ENCODE measurements around the gene NDE1. TPM values are rescaled to one million over a fixed set of nuclear protein-coding genes. Genes with fewer than 3 reads are reported as not detected.
"Not testable (repeated sequence)": the region's sequence is repeated elsewhere in the genome, so short reads cannot be mapped to it uniquely, and the experiment has no call there.

Gene NDE1
- total RNA-seq, 2 donors from 2014 or later = 122 to 123 TPM

- Mint-ChIP-seq H3K27ac (peak overlapping the region; percentile 97), H3K4me1 (peaks cover 30% of the 10 kb centered on the region), H3K4me3 (peak overlapping the region; percentile 100)
- not testable (repeated sequence) for H3K9me3 ChIP-seq (ENCODE audit: control insufficient read depth, low read length, poor library complexity, severe bottlenecking); DNase-seq; H3K36me3 Mint-ChIP-seq (ENCODE audit: low read depth); H3K27me3 Mint-ChIP-seq; ATAC-seq
Measured at GRCh38 chr16:15649311-15649710, 734 bp upstream of the NDE1 start.

DNA sequence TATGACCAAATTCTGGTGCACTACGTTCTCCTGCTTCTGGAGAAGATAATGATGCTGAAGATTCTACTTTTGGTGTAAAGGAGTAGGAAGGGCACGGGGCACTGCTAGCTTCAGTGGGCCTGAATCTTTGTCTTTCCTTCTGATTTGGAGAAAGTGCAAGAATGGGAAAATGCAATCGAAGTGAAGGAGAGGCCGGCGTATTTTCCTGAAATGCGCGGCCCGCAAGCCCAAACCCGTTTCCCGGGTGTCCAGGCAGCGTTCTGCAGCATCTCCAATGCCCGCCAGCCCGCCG lies 372 bp upstream of the NDE1 start:
- peaks cover 30% of the 10 kb centered on the region for H3K4me1 Mint-ChIP-seq
- peak overlapping the region; percentile 100 for H3K4me3 Mint-ChIP-seq
- no peak for ATAC-seq
- H3K9me3 ChIP-seq (ENCODE audit: control insufficient read depth, low read length, poor library complexity, severe bottlenecking) = no peaks in the 10 kb centered on the region
- peaks cover 5% of the 10 kb centered on the region for H3K36me3 Mint-ChIP-seq (ENCODE audit: low read depth)
- peak overlapping the region; percentile 97 for H3K27ac Mint-ChIP-seq
- no peak for DNase-seq
- no peaks in the 10 kb centered on the region for H3K27me3 Mint-ChIP-seq

DNA sequence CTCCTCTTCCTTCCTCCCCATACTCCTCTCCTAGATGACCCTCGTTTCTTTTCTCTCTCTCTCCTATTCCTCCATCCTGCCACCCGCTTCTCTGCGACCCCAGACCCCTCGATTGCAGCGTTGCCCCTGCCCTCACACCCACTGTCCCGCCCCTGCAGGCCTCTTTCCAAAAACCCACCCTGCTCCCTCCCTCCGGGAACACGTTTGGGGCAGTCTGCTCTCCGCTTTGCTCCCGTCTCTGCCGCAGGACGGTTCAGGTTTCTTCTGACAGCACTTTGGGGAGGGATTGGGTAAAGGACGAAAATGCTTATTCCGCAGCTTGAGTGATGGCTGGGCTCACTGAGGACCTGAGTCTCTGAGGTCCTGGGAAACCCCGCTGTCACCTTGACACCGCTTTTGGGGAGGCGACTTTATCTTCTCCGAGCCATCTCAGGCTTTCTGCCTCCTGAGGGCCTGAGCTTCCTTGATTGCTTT lies 690 bp downstream of the NDE1 start:
- peak in 2 of 3 donors; percentile 35 to 52 for DNase-seq
- no peaks in the 10 kb centered on the region for H3K27me3 Mint-ChIP-seq
- peak overlapping the region; percentile 100 for H3K4me3 Mint-ChIP-seq
- peaks cover 30% of the 10 kb centered on the region for H3K4me1 Mint-ChIP-seq
- peak overlapping the region; percentile 97 for H3K27ac Mint-ChIP-seq
- no peaks in the 10 kb centered on the region for H3K9me3 ChIP-seq (ENCODE audit: control insufficient read depth, low read length, poor library complexity, severe bottlenecking)
- ATAC-seq = peak; percentile 71
- H3K36me3 Mint-ChIP-seq (ENCODE audit: low read depth) = peaks cover 5% of the 10 kb centered on the region

DNA sequence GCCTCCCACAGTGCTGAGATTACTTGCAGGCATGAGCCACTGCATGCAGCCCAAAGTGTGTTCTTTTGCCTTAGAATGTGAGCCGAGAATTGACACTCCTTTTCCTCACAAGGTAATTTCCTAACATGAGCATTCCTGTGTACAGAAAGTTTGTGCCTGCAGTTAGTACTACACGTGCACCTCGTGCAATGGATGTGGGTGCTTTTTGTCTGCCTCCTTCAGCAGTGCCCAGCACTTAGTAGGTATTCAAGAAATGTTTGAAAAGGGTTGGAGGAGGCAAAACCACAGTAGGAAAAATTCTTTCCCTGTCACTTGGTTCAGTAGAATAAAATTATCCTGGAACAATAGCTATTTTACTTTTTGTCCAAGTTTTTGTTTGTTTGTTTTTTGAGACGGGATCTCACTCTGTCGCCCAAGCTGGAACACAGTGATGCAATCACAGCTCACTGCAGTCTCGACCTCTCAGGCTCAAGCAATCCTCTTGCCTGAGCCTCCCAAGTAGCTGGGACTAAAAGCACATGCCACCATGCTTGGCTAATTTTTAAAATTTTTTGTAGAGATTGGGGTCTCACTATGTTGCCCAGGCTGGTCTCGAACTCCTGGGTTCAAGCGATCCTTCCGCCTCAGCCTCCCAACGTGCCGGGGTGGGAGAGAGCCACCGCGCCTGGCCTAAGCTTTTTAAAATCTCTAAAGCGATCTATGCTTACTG lies 2.4 kb downstream of the NDE1 start:
- H3K27ac Mint-ChIP-seq = peak overlapping the region; percentile 97
- ATAC-seq (no peak), DNase-seq (no peak)
- no peaks in the 10 kb centered on the region for H3K9me3 ChIP-seq (ENCODE audit: control insufficient read depth, low read length, poor library complexity, severe bottlenecking)
- H3K4me1 Mint-ChIP-seq = peaks cover 43% of the 10 kb centered on the region
- H3K36me3 Mint-ChIP-seq (ENCODE audit: low read depth) = peaks cover 5% of the 10 kb centered on the region
- peak overlapping the region; percentile 100 for H3K4me3 Mint-ChIP-seq
- no peaks in the 10 kb centered on the region for H3K27me3 Mint-ChIP-seq

DNA sequence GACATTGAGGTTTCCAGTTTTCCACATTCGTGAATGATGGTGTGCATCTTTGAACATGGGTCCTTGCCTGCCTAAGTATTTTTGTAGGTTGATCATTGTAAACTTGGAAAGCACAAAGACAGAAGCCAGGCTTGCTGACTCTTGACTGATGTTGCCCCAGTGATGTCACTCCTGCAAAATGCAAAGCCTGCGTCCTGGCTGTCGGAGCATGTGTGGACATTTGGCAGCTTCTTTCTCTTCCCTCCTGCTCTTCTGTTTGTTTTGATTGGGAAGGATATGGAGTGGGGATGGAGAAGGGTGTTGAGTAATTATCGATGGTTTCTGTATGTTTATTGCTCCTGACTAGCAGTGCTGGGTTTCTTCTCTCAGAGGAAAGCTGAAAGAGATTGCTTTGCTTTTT lies 3.2 kb downstream of the NDE1 start:
- Mint-ChIP-seq H3K27me3 (no peaks in the 10 kb centered on the region), H3K27ac (no peak overlapping the region), H3K4me1 (peaks cover 49% of the 10 kb centered on the region), H3K36me3 (ENCODE audit: low read depth) (peaks cover 5% of the 10 kb centered on the region), H3K4me3 (peak overlapping the region; percentile 100)
- ATAC-seq = no peak
- DNase-seq = no peak
- H3K9me3 ChIP-seq (ENCODE audit: control insufficient read depth, low read length, poor library complexity, severe bottlenecking) = no peaks in the 10 kb centered on the region

- no peaks in the 10 kb centered on the region for H3K27me3 Mint-ChIP-seq
- no peak for DNase-seq
- H3K27ac Mint-ChIP-seq = peak overlapping the region; percentile 19
- no peak for ATAC-seq
- peaks cover 56% of the 10 kb centered on the region for H3K4me1 Mint-ChIP-seq
- no peaks in the 10 kb centered on the region for H3K9me3 ChIP-seq (ENCODE audit: control insufficient read depth, low read length, poor library complexity, severe bottlenecking)
- H3K36me3 Mint-ChIP-seq (ENCODE audit: low read depth) = peaks cover 5% of the 10 kb centered on the region
- no peak overlapping the region for H3K4me3 Mint-ChIP-seq
Measured at GRCh38 chr16:15654591-15654990, 4.5 kb downstream of the NDE1 start.

- H3K4me3 Mint-ChIP-seq; H3K9me3 ChIP-seq (ENCODE audit: control insufficient read depth, low read length, poor library complexity, severe bottlenecking); DNase-seq; ATAC-seq; H3K36me3 Mint-ChIP-seq (ENCODE audit: low read depth); H3K27me3 Mint-ChIP-seq: not testable (repeated sequence)
- Mint-ChIP-seq H3K4me1 (peaks cover 56% of the 10 kb centered on the region), H3K27ac (peak overlapping the region; percentile 19)
Measured at GRCh38 chr16:15655561-15655960, 5.5 kb downstream of the NDE1 start.

DNA sequence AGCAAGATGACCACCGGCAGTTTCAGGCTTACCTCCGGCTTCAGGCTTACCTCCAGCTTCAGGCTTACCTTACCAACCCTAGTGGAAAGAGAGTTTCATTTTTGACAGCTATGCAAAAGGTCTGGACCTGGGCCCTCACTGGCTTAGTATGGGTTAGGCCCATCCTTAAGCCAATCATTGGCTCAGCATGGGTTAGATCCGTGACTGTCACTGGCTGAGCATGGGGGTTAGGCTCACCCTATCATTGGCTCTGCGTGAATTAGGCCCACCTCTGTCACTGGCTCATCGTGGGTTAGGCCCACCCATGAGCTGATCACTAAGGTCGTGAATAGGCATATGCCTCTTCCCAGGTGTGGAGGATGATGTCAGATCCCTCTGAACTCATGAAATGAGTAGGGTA lies 8.1 kb downstream of the NDE1 start:
- Mint-ChIP-seq H3K4me3 (no peak overlapping the region), H3K27ac (peak overlapping the region; percentile 86), H3K36me3 (ENCODE audit: low read depth) (peaks cover 3% of the 10 kb centered on the region), H3K27me3 (no peaks in the 10 kb centered on the region), H3K4me1 (peaks cover 54% of the 10 kb centered on the region)
- ATAC-seq (peak; percentile 8), DNase-seq (no peak)
- H3K9me3 ChIP-seq (ENCODE audit: control insufficient read depth, low read length, poor library complexity, severe bottlenecking) = no peaks in the 10 kb centered on the region

- no peak for DNase-seq
- Mint-ChIP-seq H3K27me3 (no peaks in the 10 kb centered on the region), H3K4me1 (peaks cover 50% of the 10 kb centered on the region), H3K4me3 (peak overlapping the region; percentile 73), H3K27ac (peak overlapping the region; percentile 86), H3K36me3 (ENCODE audit: low read depth) (peaks cover 3% of the 10 kb centered on the region)
- no peak for ATAC-seq
- no peaks in the 10 kb centered on the region for H3K9me3 ChIP-seq (ENCODE audit: control insufficient read depth, low read length, poor library complexity, severe bottlenecking)
Measured at GRCh38 chr16:15658556-15658955, 8.5 kb downstream of the NDE1 start.

DNA sequence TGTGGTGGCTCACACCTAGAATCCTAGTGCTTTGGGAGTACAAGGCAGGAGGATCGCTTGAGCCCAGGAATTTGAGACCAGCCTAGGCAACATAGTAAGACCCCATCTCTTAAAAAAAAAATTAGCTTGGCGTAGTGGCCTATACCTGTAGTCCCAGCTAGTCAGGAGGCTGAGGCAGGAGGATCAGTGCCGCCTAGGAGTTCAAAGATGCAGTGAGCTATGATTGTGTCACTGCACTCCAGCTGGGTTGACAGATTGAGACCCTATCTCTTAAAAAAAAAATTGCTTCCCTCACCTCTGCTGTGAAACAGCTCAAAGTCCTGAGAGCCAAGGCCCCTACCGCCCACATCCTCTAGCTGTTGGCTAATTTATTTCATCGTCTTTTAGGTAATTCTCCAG lies 10.2 kb downstream of the NDE1 start:
- H3K4me3 Mint-ChIP-seq = no peak overlapping the region
- DNase-seq (no peak), ATAC-seq (no peak)
- H3K27me3 Mint-ChIP-seq = no peaks in the 10 kb centered on the region
- H3K9me3 ChIP-seq (ENCODE audit: control insufficient read depth, low read length, poor library complexity, severe bottlenecking) = no peaks in the 10 kb centered on the region
- H3K36me3 Mint-ChIP-seq (ENCODE audit: low read depth) = peaks cover 3% of the 10 kb centered on the region
- H3K4me1 Mint-ChIP-seq = peaks cover 45% of the 10 kb centered on the region
- H3K27ac Mint-ChIP-seq = peak overlapping the region; percentile 86

DNA sequence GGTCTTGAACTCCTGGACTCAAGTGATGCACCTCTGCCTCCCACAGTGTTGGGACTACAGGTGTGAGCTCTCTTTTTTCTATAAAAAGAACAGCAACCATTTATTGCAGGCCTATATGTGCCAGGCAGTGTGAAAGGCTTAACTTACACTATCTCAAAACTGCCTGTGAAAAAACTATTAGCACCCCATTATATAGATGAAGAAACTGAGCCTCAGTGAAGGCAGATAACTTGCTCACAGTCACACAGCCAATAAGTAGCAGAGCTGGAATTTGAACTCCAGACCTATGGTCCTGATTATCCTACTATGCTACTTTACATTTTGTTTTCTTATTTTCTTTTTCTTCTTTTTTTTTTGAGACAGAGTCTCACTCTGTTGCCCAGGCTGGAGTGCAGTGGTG lies 15.1 kb downstream of the NDE1 start:
- ATAC-seq = no peak
- H3K36me3 Mint-ChIP-seq (ENCODE audit: low read depth) = peaks cover 3% of the 10 kb centered on the region
- peaks cover 18% of the 10 kb centered on the region for H3K4me1 Mint-ChIP-seq
- H3K27me3 Mint-ChIP-seq = no peaks in the 10 kb centered on the region
- no peak for DNase-seq
- no peak overlapping the region for H3K4me3 Mint-ChIP-seq
- H3K27ac Mint-ChIP-seq = peak overlapping the region; percentile 60
- no peaks in the 10 kb centered on the region for H3K9me3 ChIP-seq (ENCODE audit: control insufficient read depth, low read length, poor library complexity, severe bottlenecking)

DNA sequence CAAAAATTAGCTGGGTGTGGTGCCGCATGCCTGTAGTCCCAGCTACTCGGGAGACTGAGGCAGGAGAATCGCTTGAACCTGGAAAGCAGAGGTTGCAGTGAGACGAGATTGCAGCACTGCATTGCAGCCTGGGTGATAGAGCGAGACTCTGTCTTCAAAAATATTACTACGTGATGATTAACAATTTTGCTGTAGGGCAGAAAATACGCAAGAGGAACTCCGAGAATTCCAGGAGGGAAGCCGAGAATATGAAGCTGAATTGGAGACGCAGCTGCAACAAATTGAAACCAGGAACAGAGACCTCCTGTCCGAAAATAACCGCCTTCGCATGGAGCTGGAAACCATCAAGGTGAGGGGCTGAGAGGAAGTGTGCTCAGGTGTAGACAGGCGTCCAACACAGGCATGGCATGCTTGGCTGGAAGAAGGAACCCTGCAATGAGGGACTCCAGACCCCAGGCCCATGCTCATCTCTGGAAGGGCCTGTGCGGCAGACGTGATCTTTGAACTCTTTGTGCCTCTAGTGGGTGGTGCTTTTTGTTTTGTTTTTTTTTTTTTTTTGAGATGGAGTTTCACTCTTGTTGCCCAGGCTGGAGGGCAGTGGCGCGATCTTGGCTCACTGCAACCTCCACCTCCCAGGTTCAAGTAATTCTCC lies 17.2 kb downstream of the NDE1 start:
- Mint-ChIP-seq H3K27ac (peak overlapping the region; percentile 54), H3K27me3 (no peaks in the 10 kb centered on the region), H3K4me3 (no peak overlapping the region), H3K4me1 (peaks cover 18% of the 10 kb centered on the region), H3K36me3 (ENCODE audit: low read depth) (no peaks in the 10 kb centered on the region)
- H3K9me3 ChIP-seq (ENCODE audit: control insufficient read depth, low read length, poor library complexity, severe bottlenecking) = no peaks in the 10 kb centered on the region
- ATAC-seq = no peak
- no peak for DNase-seq

GRCh38 chr16:15671530-15672117 lies 21.6 kb downstream of the NDE1 start:
- peak overlapping the region; percentile 98 for H3K27ac Mint-ChIP-seq
- DNase-seq = no peak
- H3K4me3 Mint-ChIP-seq = no peak overlapping the region
- H3K36me3 Mint-ChIP-seq (ENCODE audit: low read depth) = peaks cover 5% of the 10 kb centered on the region
- H3K4me1 Mint-ChIP-seq = peaks cover 37% of the 10 kb centered on the region
- ATAC-seq = no peak
- H3K9me3 ChIP-seq (ENCODE audit: control insufficient read depth, low read length, poor library complexity, severe bottlenecking) = no peaks in the 10 kb centered on the region
- H3K27me3 Mint-ChIP-seq = no peaks in the 10 kb centered on the region

Measured in T-helper 17 cell (primary cell).